ENCODE measurements around the gene ZNF276. TPM values are rescaled to one million over a fixed set of nuclear protein-coding genes. Genes with fewer than 3 reads are reported as not detected.

The ZNF276 gene
- total and polyA plus RNA-seq, 12 donors, result 9.3 to 84.5 (median 22.4) TPM

DNA sequence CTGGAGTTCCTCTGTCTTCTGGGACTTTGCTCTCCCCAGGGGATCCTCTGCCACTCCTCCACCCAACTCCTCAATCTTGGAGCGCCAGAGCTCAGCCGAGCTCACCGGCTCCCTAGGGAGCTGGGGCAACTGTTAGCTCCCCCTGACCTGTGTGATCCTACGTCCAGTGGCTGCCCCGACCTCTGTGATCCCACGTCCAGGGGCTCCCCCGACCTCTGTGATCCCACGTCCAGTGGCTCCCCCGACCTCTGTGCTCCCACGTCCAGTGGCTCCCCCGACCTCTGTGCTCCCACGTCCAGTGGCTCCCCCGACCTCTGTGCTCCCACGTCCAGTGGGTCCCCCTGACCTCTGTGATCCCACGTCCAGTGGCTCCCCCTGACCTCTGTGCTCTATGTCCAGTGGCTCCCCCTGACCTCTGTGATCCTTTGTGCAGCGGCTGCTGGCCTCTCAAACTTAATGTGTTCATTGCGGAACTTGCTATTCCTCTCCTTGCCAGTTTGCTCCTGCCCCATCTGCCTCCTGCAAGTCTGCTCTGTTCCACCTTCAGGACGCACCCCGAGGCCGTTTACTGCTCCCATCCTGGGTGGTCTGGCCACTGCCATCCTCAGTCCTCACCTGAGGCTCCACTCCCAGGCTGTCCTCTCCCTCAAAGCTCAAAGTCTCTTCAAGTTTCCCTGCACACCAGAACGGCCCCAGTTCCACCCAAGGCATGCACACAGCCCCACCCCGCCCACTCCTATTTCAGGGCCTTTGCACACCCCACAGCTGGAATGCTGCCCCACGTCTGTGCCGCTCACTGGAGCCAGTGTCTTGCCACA lies 3.4 kb upstream of the ZNF276 start:
- intact Hi-C loops (cut with DNase I), result no loop called here
- WGBS, 4 donors, result 80 to 88% (median 84%) methylated on average over 18 to 24 of the region's 24 CpGs
- no peak overlapping the region for H3K4me3 ChIP-seq
- no peaks in the 10 kb centered on the region for H3K27me3 ChIP-seq
- TF ChIP-seq POLR2A (IDR thresholded peaks at IDR 0.05), result no peak
- TF ChIP-seq, protein P1, sequence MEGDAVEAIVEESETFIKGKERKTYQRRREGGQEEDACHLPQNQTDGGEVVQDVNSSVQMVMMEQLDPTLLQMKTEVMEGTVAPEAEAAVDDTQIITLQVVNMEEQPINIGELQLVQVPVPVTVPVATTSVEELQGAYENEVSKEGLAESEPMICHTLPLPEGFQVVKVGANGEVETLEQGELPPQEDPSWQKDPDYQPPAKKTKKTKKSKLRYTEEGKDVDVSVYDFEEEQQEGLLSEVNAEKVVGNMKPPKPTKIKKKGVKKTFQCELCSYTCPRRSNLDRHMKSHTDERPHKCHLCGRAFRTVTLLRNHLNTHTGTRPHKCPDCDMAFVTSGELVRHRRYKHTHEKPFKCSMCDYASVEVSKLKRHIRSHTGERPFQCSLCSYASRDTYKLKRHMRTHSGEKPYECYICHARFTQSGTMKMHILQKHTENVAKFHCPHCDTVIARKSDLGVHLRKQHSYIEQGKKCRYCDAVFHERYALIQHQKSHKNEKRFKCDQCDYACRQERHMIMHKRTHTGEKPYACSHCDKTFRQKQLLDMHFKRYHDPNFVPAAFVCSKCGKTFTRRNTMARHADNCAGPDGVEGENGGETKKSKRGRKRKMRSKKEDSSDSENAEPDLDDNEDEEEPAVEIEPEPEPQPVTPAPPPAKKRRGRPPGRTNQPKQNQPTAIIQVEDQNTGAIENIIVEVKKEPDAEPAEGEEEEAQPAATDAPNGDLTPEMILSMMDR (IDR thresholded peaks at IDR 0.05), result no peak
- peaks cover 0 to 2% of the 10 kb centered on the region in 2 donors for H3K36me3 ChIP-seq (replicated peaks in 1 of 2)
- DNase-seq, result no peak
- peaks cover 21 to 27% of the 10 kb centered on the region in 2 donors for H3K4me1 ChIP-seq (replicated peaks in 1 of 2)
- no peak overlapping the region for H3K27ac ChIP-seq
- H3K9me3 ChIP-seq (replicated peaks in 1 of 3), result no peaks in the 10 kb centered on the region

DNA sequence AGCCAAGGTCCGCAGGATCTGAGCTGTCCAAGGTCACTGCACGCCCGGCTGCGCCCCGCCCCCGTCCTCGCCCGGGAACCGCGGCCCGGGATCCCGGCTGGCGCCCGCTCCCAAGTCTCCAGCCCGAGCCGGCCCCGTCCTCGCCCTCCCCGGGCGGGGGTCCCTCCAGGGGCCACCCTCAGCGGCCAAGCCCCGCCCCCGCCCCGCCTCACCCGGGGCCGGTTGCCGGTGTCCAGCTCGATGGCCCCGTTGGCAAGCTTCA lies 855 bp upstream of the ZNF276 start:
- H3K36me3 ChIP-seq (replicated peaks in 1 of 2), result peaks cover 0 to 22% of the 10 kb centered on the region in 2 donors
- TF ChIP-seq, protein P1 (IDR thresholded peaks at IDR 0.05), result no peak
- TF ChIP-seq POLR2A (IDR thresholded peaks at IDR 0.05), result peak in 1 of 2 donors; percentile 5
- 0 to 6% (median 1%) methylated on average over 6 to 29 of the region's 29 CpGs for WGBS, 4 donors
- H3K4me3 ChIP-seq, result peak overlapping the region; percentile 47 to 100 (median 86)
- H3K27ac ChIP-seq, result peak overlapping the region; percentile 92 to 99 (median 96)
- H3K27me3 ChIP-seq, result no peaks in the 10 kb centered on the region
- H3K4me1 ChIP-seq (replicated peaks in 1 of 2), result peaks cover 26 to 46% of the 10 kb centered on the region in 2 donors
- DNase-seq, result peak in 6 of 7 donors; percentile 75 to 85 (median 80)
- intact Hi-C loops (cut with DNase I), result no loop called here
- no peaks in the 10 kb centered on the region for H3K9me3 ChIP-seq (replicated peaks in 1 of 3)

DNA sequence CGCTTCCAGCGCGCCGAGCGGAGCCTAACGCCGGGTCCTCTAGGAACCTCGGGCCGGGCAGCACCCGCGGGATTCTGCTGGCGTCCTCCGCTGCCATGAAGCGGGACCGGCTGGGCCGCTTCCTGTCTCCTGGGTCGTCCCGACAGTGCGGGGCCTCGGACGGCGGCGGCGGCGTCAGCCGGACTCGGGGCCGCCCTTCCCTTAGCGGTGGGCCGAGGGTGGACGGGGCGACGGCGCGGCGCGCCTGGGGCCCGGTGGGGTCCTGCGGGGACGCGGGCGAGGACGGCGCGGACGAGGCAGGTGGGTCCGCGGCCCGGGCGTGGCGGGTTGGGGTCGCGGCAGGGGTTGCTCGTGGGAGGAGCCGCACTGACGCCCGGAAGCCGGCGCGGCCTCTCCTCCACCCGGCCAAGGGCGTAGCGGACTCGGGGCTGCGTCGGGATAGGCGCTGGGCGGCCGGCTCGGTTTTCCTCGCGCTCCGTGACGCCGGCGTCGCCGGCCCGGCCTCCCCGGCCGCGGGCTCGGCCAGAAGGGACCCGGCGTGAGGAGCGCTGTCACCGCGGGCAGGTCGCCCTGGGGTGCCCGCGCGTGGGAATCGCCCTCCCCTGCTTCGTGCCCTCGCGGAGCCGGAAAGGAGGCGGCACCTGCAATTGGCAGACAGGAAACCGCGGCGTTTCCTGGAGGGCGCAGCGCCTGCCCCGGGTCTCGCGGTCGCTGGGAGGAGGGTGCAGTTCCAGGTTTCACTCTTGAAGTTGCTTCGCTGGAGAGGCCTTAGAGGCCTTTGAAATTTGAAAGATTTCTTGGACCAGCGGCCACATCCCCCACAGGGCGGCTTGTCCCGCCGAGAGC lies 432 bp downstream of the ZNF276 start:
- peak overlapping the region; percentile 92 to 99 (median 96) for H3K27ac ChIP-seq
- TF ChIP-seq POLR2A (IDR thresholded peaks at IDR 0.05), result peak; percentile 38 to 62
- TF ChIP-seq, protein P1 (IDR thresholded peaks at IDR 0.05), result no peak
- DNase-seq, result peak; percentile 61 to 82 (median 71)
- H3K9me3 ChIP-seq (replicated peaks in 1 of 3), result no peaks in the 10 kb centered on the region
- intact Hi-C loops (cut with DNase I), result no loop called here
- H3K27me3 ChIP-seq, result no peaks in the 10 kb centered on the region
- WGBS, 4 donors, result 0% methylated on average over 11 to 112 of the region's 112 CpGs; no CpG with 5 or more reads in 1 of the 4 donors
- peak overlapping the region; percentile 47 to 100 (median 70) for H3K4me3 ChIP-seq
- H3K36me3 ChIP-seq (replicated peaks in 1 of 2), result peaks cover 0 to 33% of the 10 kb centered on the region in 2 donors
- peaks cover 26 to 46% of the 10 kb centered on the region in 2 donors for H3K4me1 ChIP-seq (replicated peaks in 1 of 2)

Measured in adrenal gland (tissue), 12 donors.